Thoracic aorta (tissue), 2 donors: ENCODE results near the gene ZNF324B. TPM values are rescaled to one million over a fixed set of nuclear protein-coding genes. Genes with fewer than 3 reads are reported as not detected.
"Not testable (repeated sequence)": the region's sequence is repeated elsewhere in the genome, so short reads cannot be mapped to it uniquely, and the experiment has no call there.

ENCODE experiments used
- ATAC-seq: fragments of 150-250 bp; one replicate; pipeline ENCODE4 v1.8.0; 2017; ENCODE audit warnings: low read depth; ENCODE audit not compliant: insufficient number of reproducible peaks, low FRiP score
- DNase-seq: peaks from one replicate; pipeline ENCODE4 v3.0.0-alpha.2; 2020; ENCODE audit warnings: low spot score
- H3K27ac ChIP-seq, 2 donors: fragments of 200-600 bp; sonication (generic); 1 replicate in 1 of 2; 2 replicates in 1 of 2; pipeline ENCODE4 v1.5.1; 2016; ENCODE audit warnings: mild to moderate bottlenecking in 2 of 2, moderate library complexity in 2 of 2
- H3K27me3 ChIP-seq: fragments of 200-600 bp; sonication (generic); replicated peaks from 2 replicates; pipeline ENCODE4 v1.6.0; 2016; ENCODE audit warnings: mild to moderate bottlenecking; ENCODE audit not compliant: insufficient read depth
- H3K36me3 ChIP-seq: fragments of 200-600 bp; sonication (generic); one replicate; pipeline ENCODE4 v1.5.1; 2016
- H3K4me1 ChIP-seq, 2 donors: fragments of 200-600 bp; sonication (generic); 1 replicate in 1 of 2; 2 replicates in 1 of 2; pipeline versions ENCODE4 v1.5.1 to v1.6.0; 2016; ENCODE audit warnings: low read depth in 2 of 2, mild to moderate bottlenecking in 1 of 2; ENCODE audit not compliant: control insufficient read depth in 1 of 2
- H3K4me3 ChIP-seq: fragments of 200-600 bp; sonication (generic); 2 replicates; pipeline ENCODE4 v1.5.1; 2016; ENCODE audit warnings: mild to moderate bottlenecking
- H3K9me3 ChIP-seq: fragments of 200-600 bp; sonication (generic); 2 replicates; pipeline ENCODE4 v1.5.1; 2016
- CTCF ChIP-seq: fragments of 200-600 bp; sonication (generic); IDR thresholded peaks from one replicate; pipeline ENCODE4 v1.5.1; 2019; ENCODE audit warnings: antibody characterized with exemption
- total RNA-seq, 2 donors: library from RNA; depleted of rRNA; stranded (reverse); fragments of >200 nt; gene quantifications; one replicate each; pipeline versions ENCODE4 v1.1.0 to v1.2.3, GENCODE V29; 2016

ZNF324B gene
- total RNA-seq, 2 donors from 2014 or later, result 6.0 to 12.0 TPM

DNA sequence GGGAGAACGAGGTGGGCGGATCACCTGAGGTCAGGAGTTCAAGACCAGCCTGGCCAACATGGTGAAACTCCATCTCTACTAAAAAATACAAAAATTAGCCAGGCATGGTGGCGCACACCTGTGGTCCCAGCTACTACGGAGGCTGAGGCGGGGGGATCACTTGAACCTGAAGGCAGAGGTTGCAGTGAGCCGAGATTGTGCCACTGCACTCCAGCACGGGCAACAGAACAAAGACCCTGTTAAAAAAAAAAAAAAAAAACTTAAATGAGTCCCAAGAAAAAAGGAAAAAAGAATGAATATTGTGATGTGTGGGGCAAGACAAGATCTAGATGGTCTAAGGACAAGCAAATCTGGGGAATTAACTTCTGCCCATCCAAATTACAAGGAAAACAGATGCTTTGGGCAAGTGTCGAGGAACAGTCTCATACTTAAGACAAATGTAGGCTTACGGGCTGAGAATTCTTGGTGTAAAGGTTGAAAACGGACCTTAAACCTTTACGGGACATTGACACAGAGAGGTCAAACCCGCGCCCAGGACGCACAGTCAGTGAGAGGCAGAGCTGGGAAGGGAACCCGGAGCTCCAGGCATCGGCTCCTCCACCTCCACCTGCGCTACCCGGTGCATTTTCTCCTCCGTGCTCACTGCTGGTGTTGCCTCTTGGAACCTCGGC lies 14.8 kb downstream of the ZNF324B start:
- ATAC-seq, result no peak
- no peak for DNase-seq
- TF ChIP-seq CTCF, result no peak
- peaks cover 12% of the 10 kb centered on the region for H3K36me3 ChIP-seq
- peaks cover 11 to 21% of the 10 kb centered on the region in 2 donors for H3K4me1 ChIP-seq
- peak overlapping the region in 1 of 2 donors; percentile 80 for H3K27ac ChIP-seq
- H3K9me3 ChIP-seq, result no peaks in the 10 kb centered on the region
- H3K27me3 ChIP-seq, result no peaks in the 10 kb centered on the region
- peak overlapping the region; percentile 100 for H3K4me3 ChIP-seq

DNA sequence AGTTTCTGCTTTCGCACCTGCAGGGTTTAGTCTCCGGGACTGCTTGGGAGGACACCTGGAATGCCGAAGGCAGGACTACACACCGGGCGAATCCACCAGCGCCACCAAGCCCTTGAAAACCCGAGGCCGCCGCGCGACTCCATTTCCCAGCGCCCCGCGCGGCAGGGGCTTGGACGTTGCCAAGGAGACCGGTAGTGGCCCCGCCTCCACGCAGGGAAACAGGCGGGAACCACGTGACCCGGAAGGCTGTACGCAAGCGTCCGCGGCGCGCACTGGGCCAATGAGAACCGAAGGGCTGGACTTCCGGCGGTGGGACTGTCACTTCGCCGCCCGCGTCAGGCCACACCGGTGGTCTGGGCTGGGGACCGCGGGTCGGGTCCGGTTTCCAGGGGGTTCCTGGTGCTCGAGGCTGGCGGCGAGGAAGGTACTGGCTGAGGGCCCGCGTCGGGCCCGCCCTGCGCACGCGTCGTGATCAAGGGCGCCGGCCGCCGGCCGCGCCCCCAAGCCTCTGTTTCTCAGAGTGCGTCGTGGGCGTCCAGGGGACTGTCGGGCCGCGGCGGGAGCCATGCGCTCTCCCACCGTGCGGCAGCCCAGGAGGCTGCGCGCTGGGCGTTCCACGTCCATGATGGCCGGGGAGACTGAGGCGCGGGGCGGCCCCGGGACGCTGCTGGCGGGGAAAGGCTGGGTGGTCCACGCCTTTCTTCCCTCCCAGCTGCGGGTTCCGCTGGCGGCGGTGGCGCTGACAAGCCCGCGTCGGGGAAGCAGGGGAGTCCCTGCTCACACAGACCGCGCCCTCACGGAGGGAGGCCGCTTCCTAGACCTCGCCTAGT lies 15.6 kb downstream of the ZNF324B start, which contains the start of gene ZNF324:
Gene ZNF324, plus strand, starts transcription at position 321 of the 830 bp plus-strand sequence. CDS start 2,106 bp downstream, outside the sequence.
- Histone ChIP-seq H3K27ac (peak within 1 kb of the TSS; percentile 52 to 80), H3K27me3 (no peaks in the 10 kb centered on the region), H3K4me3 (peak within 1 kb of the TSS; percentile 100), H3K4me1 (peaks cover 11 to 21% of the 10 kb centered on the region in 2 donors), H3K36me3 (peaks cover 17% of the 10 kb centered on the region), H3K9me3 (no peaks in the 10 kb centered on the region)
- DNase-seq (peak; percentile 94), ATAC-seq (peak; percentile 92)
- no peak for TF ChIP-seq CTCF

GRCh38 chr19:58468216-58468839 lies 16.9 kb downstream of the ZNF324B start:
- ATAC-seq (no peak), DNase-seq (no peak)
- H3K36me3 ChIP-seq, result peaks cover 26% of the 10 kb centered on the region
- H3K4me3 ChIP-seq, result peak overlapping the region; percentile 100
- TF ChIP-seq CTCF, result no peak
- no peak overlapping the region for H3K27ac ChIP-seq
- no peaks in the 10 kb centered on the region for H3K27me3 ChIP-seq
- no peaks in the 10 kb centered on the region for H3K9me3 ChIP-seq
- H3K4me1 ChIP-seq, result peaks cover 11 to 21% of the 10 kb centered on the region in 2 donors

DNA sequence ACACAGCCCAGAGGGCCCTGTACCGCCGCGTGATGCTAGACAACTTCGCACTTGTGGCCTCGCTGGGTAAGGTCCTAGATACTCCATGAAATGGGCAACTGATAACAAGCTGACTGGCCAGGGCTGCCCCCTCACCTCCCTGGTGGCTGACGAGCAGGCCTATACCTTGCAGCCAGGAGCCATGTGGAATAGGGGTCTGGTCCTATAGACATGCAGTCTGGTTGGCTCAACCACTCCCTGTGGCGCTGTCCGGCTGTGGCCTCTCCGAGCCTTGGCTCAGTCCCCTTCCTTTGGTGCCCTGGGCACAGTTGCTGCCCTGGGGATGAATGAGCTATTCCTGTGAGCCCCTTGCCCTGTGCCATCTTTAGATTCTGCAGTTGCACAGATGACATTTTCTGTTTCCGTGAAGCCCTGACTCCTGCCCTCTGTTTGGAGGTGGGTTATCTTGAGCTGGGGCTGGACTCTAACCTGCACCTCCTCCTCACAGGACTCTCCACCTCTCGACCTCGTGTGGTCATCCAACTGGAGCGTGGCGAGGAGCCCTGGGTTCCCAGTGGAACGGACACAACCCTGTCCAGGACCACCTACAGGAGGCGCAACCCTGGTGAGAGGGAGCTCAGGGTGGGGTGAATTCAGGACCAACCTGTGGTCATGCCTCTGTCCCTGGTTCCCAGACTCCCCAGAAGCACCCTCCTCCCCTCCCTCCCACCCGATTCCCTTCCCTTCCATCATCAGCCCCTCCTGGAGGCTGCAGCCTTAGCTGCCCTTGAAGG lies 18.0 kb downstream of the ZNF324B start:
- Histone ChIP-seq H3K27ac (no peak overlapping the region), H3K27me3 (no peaks in the 10 kb centered on the region), H3K36me3 (peaks cover 26% of the 10 kb centered on the region), H3K9me3 (no peaks in the 10 kb centered on the region), H3K4me3 (no peak overlapping the region), H3K4me1 (peaks cover 11 to 21% of the 10 kb centered on the region in 2 donors)
- DNase-seq (no peak), ATAC-seq (no peak)
- no peak for TF ChIP-seq CTCF

DNA sequence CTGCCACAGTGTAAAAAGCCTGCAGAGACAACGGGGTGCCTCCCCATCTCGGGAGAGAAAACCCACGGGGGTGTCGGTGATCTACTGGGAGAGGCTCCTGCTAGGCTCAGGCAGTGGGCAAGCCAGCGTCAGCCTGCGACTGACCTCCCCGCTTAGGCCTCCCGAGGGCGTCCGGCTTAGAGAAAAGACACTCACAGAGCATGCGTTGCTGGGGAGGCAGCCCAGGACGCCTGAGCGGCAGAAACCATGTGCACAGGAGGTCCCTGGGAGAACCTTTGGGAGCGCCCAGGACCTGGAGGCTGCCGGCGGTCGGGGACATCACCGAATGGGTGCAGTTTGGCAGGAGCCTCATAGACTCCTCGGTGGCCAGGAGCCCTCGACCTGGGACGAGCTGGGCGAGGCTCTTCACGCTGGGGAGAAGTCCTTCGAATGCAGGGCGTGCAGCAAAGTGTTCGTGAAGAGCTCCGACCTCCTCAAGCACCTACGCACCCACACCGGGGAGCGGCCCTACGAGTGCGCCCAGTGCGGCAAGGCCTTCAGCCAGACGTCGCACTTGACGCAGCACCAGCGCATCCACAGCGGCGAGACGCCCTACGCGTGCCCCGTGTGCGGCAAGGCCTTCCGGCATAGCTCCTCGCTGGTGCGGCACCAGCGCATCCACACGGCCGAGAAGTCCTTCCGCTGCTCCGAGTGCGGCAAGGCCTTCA lies 19.6 kb downstream of the ZNF324B start:
- not testable (repeated sequence) for H3K27me3 ChIP-seq, H3K27ac ChIP-seq, DNase-seq, H3K9me3 ChIP-seq, H3K4me3 ChIP-seq, ATAC-seq
- peaks cover 11 to 29% of the 10 kb centered on the region in 2 donors for H3K4me1 ChIP-seq
- peaks cover 26% of the 10 kb centered on the region for H3K36me3 ChIP-seq
